K562 (cell line): ENCODE data around the gene TVP23A. TPM values are rescaled to one million over a fixed set of nuclear protein-coding genes. Genes with fewer than 3 reads are reported as not detected.

Experiments
- ARNT ChIP-seq, 2 experiments: fragments of 450-650 bp; IDR thresholded peaks; 2 replicates each; pipeline ENCODE4 v1.6.1; 2016; ENCODE audit warnings: mild to moderate bottlenecking in 1 of 2
- ATF4 ChIP-seq: fragments of 450-650 bp; formaldehyde crosslinking; IDR thresholded peaks from 2 replicates; pipeline ENCODE4 v1.4.0; 2022; ENCODE audit warnings: mild to moderate bottlenecking, moderate library complexity
- BHLHE40 ChIP-seq: IDR thresholded peaks from 2 replicates; pipeline ENCODE4 v1.6.1; 2011; ENCODE audit warnings: low read length, improper control_type of control experiment
- CHD2 ChIP-seq: IDR thresholded peaks from 2 replicates; pipeline ENCODE4 v1.6.1; 2011; ENCODE audit warnings: low read depth, low read length
- ETV1 ChIP-seq: fragments of 450-650 bp; conservative IDR thresholded peaks from 2 replicates; pipeline ENCODE4 v1.6.1; 2016; ENCODE audit warnings: missing genetic modification characterization, control low read depth, low read depth, missing compliant biosample characterization
- FOXP1 ChIP-seq: sonication (generic); formaldehyde crosslinking; IDR thresholded peaks from 2 replicates; pipeline ENCODE4 v1.8.0; 2022; ENCODE audit warnings: mild to moderate bottlenecking, missing genetic modification reagents
- GABPA ChIP-seq: fragments of 200-800 bp; sonication (Bioruptor generic); conservative IDR thresholded peaks from 2 replicates; pipeline ENCODE4 v1.6.1; 2016; ENCODE audit warnings: low read depth, missing genetic modification characterization, missing compliant biosample characterization
- LARP7 ChIP-seq: fragments of 450-650 bp; IDR thresholded peaks from 2 replicates; pipeline ENCODE4 v1.6.1; 2016
- MED1 ChIP-seq: sonication (generic); formaldehyde crosslinking; IDR thresholded peaks from 2 replicates; pipeline ENCODE4 v1.8.1; 2023; ENCODE audit warnings: missing genetic modification reagents, borderline replicate concordance
- MTA2 ChIP-seq: fragments of 450-650 bp; IDR thresholded peaks from 2 replicates; pipeline ENCODE4 v1.6.1; 2016; ENCODE audit warnings: low read depth
- PHB ChIP-seq: fragments of 250-450 bp; sonication (Bioruptor Pico); IDR thresholded peaks from 2 replicates; pipeline ENCODE4 v1.5.0; 2021
- UBTF ChIP-seq, 2 experiments: IDR thresholded peaks; 2 replicates each; pipeline ENCODE4 v1.6.1; 2012; ENCODE audit warnings: improper control_type of control experiment in 2 of 2, low read depth in 2 of 2, low read length in 2 of 2, borderline replicate concordance in 1 of 2
- USF1 ChIP-seq: sonication (generic); formaldehyde crosslinking; IDR thresholded peaks from 2 replicates; pipeline ENCODE4 v1.9.0; 2022; ENCODE audit warnings: mild to moderate bottlenecking, missing genetic modification reagents
- ZBTB5 ChIP-seq: fragments of 450-650 bp; IDR thresholded peaks from 2 replicates; pipeline ENCODE4 v1.6.1; 2017; ENCODE audit warnings: antibody characterized with exemption
- ZNF184 ChIP-seq: sonication (generic); formaldehyde crosslinking; IDR thresholded peaks from 2 replicates; pipeline ENCODE4 v1.5.0; 2020; ENCODE audit warnings: missing genetic modification reagents
- ZNF398 ChIP-seq: fragments of 250-450 bp; sonication (Bioruptor Pico); IDR thresholded peaks from 2 replicates; pipeline ENCODE4 v1.8.0; 2021; ENCODE audit warnings: moderate library complexity, mild to moderate bottlenecking, inconsistent platforms
- ZNF436 ChIP-seq: fragments of 250-450, 450-650 bp; sonication (Bioruptor Pico); formaldehyde crosslinking; IDR thresholded peaks from 2 replicates; pipeline ENCODE4 v1.7.0; 2020; ENCODE audit warnings: mild to moderate bottlenecking
- ZNF511 ChIP-seq: sonication (generic); formaldehyde crosslinking; IDR thresholded peaks from 2 replicates; pipeline ENCODE4 v1.8.0; 2022; ENCODE audit warnings: mild to moderate bottlenecking, missing genetic modification reagents
- ZNF644 ChIP-seq: fragments of 200-800 bp; sonication (Bioruptor generic); IDR thresholded peaks from 2 replicates; pipeline ENCODE4 v1.6.1; 2016; ENCODE audit warnings: low read depth, missing genetic modification characterization, missing compliant biosample characterization
- ZSCAN32 ChIP-seq: fragments of 450-650 bp; formaldehyde crosslinking; IDR thresholded peaks from 2 replicates; pipeline ENCODE4 v1.4.0; 2020; ENCODE audit warnings: mild to moderate bottlenecking, moderate library complexity
- polyA plus RNA-seq, 8 experiments: library from polyadenylated mRNA; depleted of rRNA in 4 of 8; stranded (reverse) in 5 of 8; unstranded in 3 of 8; fragments of >200 nt; fragmentation: Nextera tagmentation in 2 of 8; fragmentation: Illumina TruSeq in 1 of 8; extraction: Ambion mirVana in 2 of 8; extraction: Trizol in 1 of 8; gene quantifications; 2 replicates each; pipeline versions ENCODE4 v1.2.1 to v1.2.3, GENCODE V29; 2011 to 2014; ENCODE audit warnings: inconsistent platforms in 1 of 8, missing spikeins in 1 of 8
- total RNA-seq, 7 experiments: library from RNA; depleted of rRNA in 6 of 7; stranded (reverse); fragments of >200 nt in 6 of 7; fragmentation: Illumina TruSeq in 2 of 7; extraction: Trizol in 2 of 7; gene quantifications; 2 replicates each; pipeline versions ENCODE4 v1.2.1 to v1.2.3, GENCODE V29; 2011 to 2021; ENCODE audit warnings: low replicate concordance in 1 of 7

TVP23A gene
- total and polyA plus RNA-seq, 9 of the 15 experiments (the other 6 are each of a cell fraction or from before 2014, with no cell fraction given) = 0.04 to 0.77 (median 0.10) TPM; not detected in 3

- no peak for TF ChIP-seq USF1 (CRISPR knock-in tag)
- TF ChIP-seq GABPA (tag) = peak; percentile 96
- no peak for TF ChIP-seq CHD2
- TF ChIP-seq UBTF (IDR thresholded peaks at IDR 0.05; ENCODE audit: borderline replicate concordance in 1 of 2, low read depth in 2 of 2, low read length in 2 of 2) = no peak
- TF ChIP-seq LARP7 = peak; percentile 10; the same call in 1 of the 2 replicates
- TF ChIP-seq ZNF511 (CRISPR knock-in tag) = peak; percentile 88
- TF ChIP-seq ZBTB5 = no peak
- TF ChIP-seq ARNT (IDR thresholded peaks at IDR 0.05) = no peak
- no peak for TF ChIP-seq PHB
- TF ChIP-seq FOXP1 = peak; percentile 87; the same call in 1 of the 2 replicates
- TF ChIP-seq MED1 = no peak
- no peak for TF ChIP-seq MTA2
- no peak for TF ChIP-seq ZNF184 (CRISPR knock-in tag)
- TF ChIP-seq ZNF644 (tag) = no peak
- TF ChIP-seq ZNF398 (CRISPR knock-in tag) = no peak
- 0 out of 2 replicates have a peak, but pooled peaks have one; percentile 32 for TF ChIP-seq ATF4 (CRISPR knock-in tag)
- no peak for TF ChIP-seq ZNF436 (CRISPR knock-in tag)
- TF ChIP-seq ETV1 (tag) = peak; percentile 79
- TF ChIP-seq ZSCAN32 = no peak
- TF ChIP-seq BHLHE40 = 0 out of 2 replicates have a peak, but pooled peaks have one; percentile 19
These were observed 74.8 kb downstream of the TVP23A start, which contains the start of gene NUBP1 (continued) for GRCh38 chr16:10743610-10744369.
